Testis (tissue), 2 donors: ENCODE data around the gene TM4SF18.

Source experiments
- POLR2A ChIP-seq: fragments of 450-650 bp; IDR thresholded peaks from one replicate; pipeline ENCODE4 v1.6.1; 2017; ENCODE audit warnings: antibody characterized with exemption, mild to moderate bottlenecking, moderate library complexity
- TF ChIP-seq, protein P1 (sequence below), 3 experiments: fragments of 450-650 bp in 2 of 3; fragments of 200-600 bp in 1 of 3; sonication (generic) in 1 of 3; IDR thresholded peaks; one replicate each; pipeline ENCODE4 v1.5.1; 2016 to 2019; ENCODE audit warnings: antibody characterized with exemption in 3 of 3, mild to moderate bottlenecking in 2 of 3, moderate library complexity in 1 of 3

GRCh38 chr3:149325581-149325980 lies 7.9 kb downstream of the TM4SF18 start:
- TF ChIP-seq, protein P1, sequence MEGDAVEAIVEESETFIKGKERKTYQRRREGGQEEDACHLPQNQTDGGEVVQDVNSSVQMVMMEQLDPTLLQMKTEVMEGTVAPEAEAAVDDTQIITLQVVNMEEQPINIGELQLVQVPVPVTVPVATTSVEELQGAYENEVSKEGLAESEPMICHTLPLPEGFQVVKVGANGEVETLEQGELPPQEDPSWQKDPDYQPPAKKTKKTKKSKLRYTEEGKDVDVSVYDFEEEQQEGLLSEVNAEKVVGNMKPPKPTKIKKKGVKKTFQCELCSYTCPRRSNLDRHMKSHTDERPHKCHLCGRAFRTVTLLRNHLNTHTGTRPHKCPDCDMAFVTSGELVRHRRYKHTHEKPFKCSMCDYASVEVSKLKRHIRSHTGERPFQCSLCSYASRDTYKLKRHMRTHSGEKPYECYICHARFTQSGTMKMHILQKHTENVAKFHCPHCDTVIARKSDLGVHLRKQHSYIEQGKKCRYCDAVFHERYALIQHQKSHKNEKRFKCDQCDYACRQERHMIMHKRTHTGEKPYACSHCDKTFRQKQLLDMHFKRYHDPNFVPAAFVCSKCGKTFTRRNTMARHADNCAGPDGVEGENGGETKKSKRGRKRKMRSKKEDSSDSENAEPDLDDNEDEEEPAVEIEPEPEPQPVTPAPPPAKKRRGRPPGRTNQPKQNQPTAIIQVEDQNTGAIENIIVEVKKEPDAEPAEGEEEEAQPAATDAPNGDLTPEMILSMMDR (IDR thresholded peaks at IDR 0.05): no peak
- TF ChIP-seq POLR2A: no peak
